ENCODE measurements around the gene PLAAT5. TPM values are rescaled to one million over a fixed set of nuclear protein-coding genes. Genes with fewer than 3 reads are reported as not detected.

The PLAAT5 gene, protein sequence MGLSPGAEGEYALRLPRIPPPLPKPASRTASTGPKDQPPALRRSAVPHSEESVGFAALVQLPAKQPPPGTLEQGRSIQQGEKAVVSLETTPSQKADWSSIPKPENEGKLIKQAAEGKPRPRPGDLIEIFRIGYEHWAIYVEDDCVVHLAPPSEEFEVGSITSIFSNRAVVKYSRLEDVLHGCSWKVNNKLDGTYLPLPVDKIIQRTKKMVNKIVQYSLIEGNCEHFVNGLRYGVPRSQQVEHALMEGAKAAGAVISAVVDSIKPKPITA
- total RNA-seq, result 3.6 TPM
- long read RNA-seq, partial matches to known transcripts, result 0 of 6 reads
- long read RNA-seq, other reads (novel, unspliced or antisense), result 4 of 6 reads

DNA sequence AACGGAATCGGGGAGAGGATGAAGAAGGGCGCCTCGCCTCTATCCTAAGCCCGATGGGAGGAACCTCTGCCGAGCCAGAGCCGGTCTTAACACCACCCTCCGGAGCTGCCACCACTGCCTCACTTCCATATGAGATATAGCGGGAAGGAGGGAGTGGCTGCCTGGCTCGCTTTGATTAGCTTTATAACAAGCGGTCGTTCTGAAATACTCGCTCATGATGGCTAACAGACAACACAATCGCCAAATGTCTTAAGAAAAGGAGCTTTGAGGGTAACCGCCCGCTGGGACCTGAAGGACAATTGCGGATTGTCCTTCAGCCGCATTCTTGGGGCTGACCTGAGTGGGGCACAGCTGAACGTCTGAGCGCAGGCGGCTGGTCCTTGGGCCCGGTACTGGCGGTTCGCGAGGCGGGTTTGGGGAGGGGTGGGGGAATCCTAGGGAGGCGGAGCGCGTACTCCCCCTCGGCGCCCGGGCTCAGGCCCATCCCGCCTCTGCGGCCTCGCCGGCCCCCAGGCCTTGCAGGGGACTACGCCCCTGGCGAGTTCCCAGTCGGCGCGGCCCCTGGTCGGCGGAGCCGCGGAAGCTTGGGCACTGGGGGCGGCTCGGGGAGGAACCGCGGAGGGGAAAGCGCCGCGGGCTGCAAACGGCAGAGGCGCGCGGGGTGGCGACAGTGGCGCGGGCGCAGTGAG is at the start of gene PLAAT5:
Gene PLAAT5 (minus strand): TSS at position 617 of the 689 bp plus-strand sequence. CDS start 133 bp downstream, at position 484.
- ATAC-seq (peak; percentile 91), DNase-seq (peak; percentile 79)
- H3K9me3 ChIP-seq, result no peaks in the 10 kb centered on the region
- no peaks in the 10 kb centered on the region for H3K27me3 ChIP-seq
- TF ChIP-seq CTCF (IDR thresholded peaks at IDR 0.05), result no peak
- peak within 1 kb of the TSS; percentile 54 for H3K4me3 ChIP-seq
- intact Hi-C loops (cut with DNase I), result no loop called here
- H3K4me1 ChIP-seq, result peaks cover 11% of the 10 kb centered on the region
- peak within 1 kb of the TSS; percentile 25 for H3K27ac ChIP-seq
- H3K36me3 ChIP-seq, result no peaks in the 10 kb centered on the region

DNA sequence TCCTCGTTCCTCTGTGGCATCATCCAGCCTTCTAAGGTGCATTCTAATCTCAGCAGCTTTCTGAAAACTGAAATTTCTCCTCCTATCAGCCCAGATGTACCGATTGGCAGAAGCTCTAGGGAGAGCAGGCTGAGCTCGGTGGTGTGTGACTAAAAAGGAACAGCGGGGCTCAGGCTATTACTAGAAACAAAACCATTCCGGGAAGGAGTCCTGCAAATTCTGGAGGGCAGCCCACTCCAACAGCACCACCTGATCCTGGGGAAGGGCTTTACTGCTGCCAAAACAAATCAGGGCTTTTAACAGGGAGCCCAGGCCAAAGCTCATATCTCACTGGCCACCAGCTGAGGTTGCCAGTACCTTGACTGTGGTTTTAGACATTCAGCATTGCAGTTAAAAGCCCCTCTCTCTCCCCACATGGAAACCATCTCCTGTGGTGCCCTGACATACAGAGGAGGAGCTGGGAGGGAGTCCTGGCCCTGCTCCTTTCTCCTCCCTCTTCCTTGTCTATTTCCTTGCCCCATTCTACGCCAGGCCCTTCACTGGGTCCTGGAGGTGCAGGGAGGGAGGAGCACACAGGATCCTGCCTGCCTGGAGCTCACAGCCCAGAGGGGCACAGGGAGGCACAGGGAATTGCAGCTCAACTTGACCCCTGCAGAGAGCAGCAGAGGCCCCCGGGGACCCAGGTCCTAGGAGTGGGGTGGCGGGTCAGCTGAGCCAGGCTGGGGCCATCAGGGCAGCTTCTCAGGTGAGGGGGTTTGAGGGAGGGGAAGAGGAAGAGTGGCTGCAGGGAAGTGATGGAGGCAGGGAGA is 46.5 kb upstream of the PLAAT5 start:
- H3K36me3 ChIP-seq, result no peaks in the 10 kb centered on the region
- H3K4me1 ChIP-seq, result peaks cover 36% of the 10 kb centered on the region
- H3K4me3 ChIP-seq, result peak overlapping the region; percentile 68
- intact Hi-C loops (cut with DNase I), result no loop called here
- DNase-seq (peak; percentile 73), ATAC-seq (peak; percentile 83)
- no peak for TF ChIP-seq CTCF (IDR thresholded peaks at IDR 0.05)
- peak overlapping the region; percentile 87 for H3K27ac ChIP-seq
- H3K9me3 ChIP-seq, result no peaks in the 10 kb centered on the region
- no peaks in the 10 kb centered on the region for H3K27me3 ChIP-seq

DNA sequence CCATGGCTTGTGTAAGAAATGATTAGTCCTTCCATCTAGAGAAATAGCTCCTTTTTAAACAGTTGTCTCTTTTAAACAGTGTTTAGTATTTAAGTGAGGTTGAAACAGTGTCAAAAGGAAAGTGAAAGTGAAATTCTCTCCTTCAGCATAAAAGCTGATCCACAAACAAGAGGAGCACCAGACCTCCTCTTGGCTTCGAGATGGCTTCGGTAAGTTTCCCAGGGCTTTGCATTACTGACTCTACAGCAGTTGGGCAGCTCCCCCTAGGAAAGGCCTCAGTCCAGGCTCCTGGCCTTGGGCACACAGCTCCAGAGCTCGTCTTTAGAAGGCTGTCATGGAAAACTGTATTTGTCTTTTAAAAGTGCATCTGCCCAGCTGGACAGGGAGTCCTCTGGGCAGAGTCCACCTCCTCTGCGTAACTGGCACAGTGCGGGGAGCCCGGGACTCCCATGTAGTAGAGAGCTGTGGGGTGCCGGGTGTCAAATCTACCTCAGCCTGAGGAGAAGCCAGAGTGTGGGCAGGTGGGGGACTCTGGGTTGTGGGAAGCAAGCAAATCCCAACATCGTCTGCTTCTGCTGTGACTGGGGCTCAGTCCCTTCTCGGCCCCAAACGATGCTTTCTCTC is 45.8 kb upstream of the PLAAT5 start, which contains the start of gene PLAAT4:
Gene PLAAT4 (plus strand): TSS at position 140 of the 624 bp plus-strand sequence. CDS start 61 bp downstream, at position 201.
- ATAC-seq (peak; percentile 59), DNase-seq (no peak)
- Histone ChIP-seq H3K4me1 (peaks cover 37% of the 10 kb centered on the region), H3K36me3 (no peaks in the 10 kb centered on the region), H3K27ac (peak within 1 kb of the TSS; percentile 87), H3K9me3 (no peaks in the 10 kb centered on the region), H3K4me3 (peak within 1 kb of the TSS; percentile 68), H3K27me3 (no peaks in the 10 kb centered on the region)
- intact Hi-C loops (cut with DNase I), result no loop called here
- no peak for TF ChIP-seq CTCF (IDR thresholded peaks at IDR 0.05)

DNA sequence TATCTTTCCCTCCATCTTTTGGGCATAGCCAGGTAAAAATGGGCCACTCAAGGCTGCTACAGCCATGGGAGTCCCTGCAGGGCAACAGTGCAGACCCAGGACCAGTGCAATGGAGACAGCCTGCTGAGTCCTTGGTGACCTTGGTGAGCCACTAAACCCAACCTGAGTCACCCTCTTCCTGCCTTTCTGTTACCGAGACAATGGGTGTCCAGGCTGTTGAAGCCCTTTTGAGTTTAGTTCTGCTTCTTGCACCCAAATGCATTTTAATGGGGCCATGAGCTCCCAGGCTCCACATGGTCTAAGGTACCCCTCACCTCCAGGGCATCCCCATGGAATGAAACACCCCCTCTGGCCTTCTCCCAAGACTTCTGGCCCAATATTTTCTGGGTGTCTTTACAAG is 44.8 kb upstream of the PLAAT5 start:
- Histone ChIP-seq H3K4me1 (peaks cover 38% of the 10 kb centered on the region), H3K36me3 (no peaks in the 10 kb centered on the region), H3K9me3 (no peaks in the 10 kb centered on the region), H3K4me3 (no peak overlapping the region), H3K27ac (peak overlapping the region; percentile 87), H3K27me3 (no peaks in the 10 kb centered on the region)
- intact Hi-C loops (cut with DNase I), result no loop called here
- no peak for DNase-seq
- TF ChIP-seq CTCF (IDR thresholded peaks at IDR 0.05), result no peak
- ATAC-seq, result no peak

GRCh38 chr11:63534895-63535461 is 44.0 kb upstream of the PLAAT5 start:
- Histone ChIP-seq H3K27ac (no peak overlapping the region), H3K36me3 (no peaks in the 10 kb centered on the region), H3K9me3 (no peaks in the 10 kb centered on the region), H3K27me3 (no peaks in the 10 kb centered on the region), H3K4me1 (peaks cover 38% of the 10 kb centered on the region), H3K4me3 (no peak overlapping the region)
- DNase-seq (no peak), ATAC-seq (no peak)
- no peak for TF ChIP-seq CTCF (IDR thresholded peaks at IDR 0.05)
- intact Hi-C loops (cut with DNase I), result no loop called here
